Hematopoietic multipotent progenitor cell (in vitro differentiated cells): ENCODE data around the gene MGA. TPM values are rescaled to one million over a fixed set of nuclear protein-coding genes. Genes with fewer than 3 reads are reported as not detected.

ENCODE experiments used
- DNase-seq, 3 donors: peaks; one replicate each; pipeline ENCODE4 v3.0.0-alpha.2; 2011 to 2015; ENCODE audit warnings: low read depth in 2 of 3, low spot score in 2 of 3
- total RNA-seq: library from RNA; depleted of rRNA; stranded (reverse); fragments of >200 nt; gene quantifications from one replicate; pipeline ENCODE4 v1.2.3, GENCODE V29; 2012

The MGA gene
- total RNA-seq, 1 donor = 23.4 TPM

GRCh38 chr15:41780266-41780665, 120.1 kb downstream of the MGA start:
- DNase-seq = no peak

GRCh38 chr15:41780727-41781126, 120.5 kb downstream of the MGA start:
- DNase-seq = no peak

- DNase-seq = peak in 1 of 3 donors; percentile 26
Measured at GRCh38 chr15:41782371-41783282, 122.4 kb downstream of the MGA start.

GRCh38 chr15:41783296-41783695, 123.1 kb downstream of the MGA start:
- no peak for DNase-seq

- no peak for DNase-seq
Measured at GRCh38 chr15:41788262-41788661, 128.1 kb downstream of the MGA start.

- DNase-seq = no peak
Measured at GRCh38 chr15:41789236-41789635, 129.0 kb downstream of the MGA start.

- no peak for DNase-seq
Measured at GRCh38 chr15:41789662-41790061, 129.5 kb downstream of the MGA start.

- no peak for DNase-seq
Measured at GRCh38 chr15:41790169-41790568, 130.0 kb downstream of the MGA start.

- peak in 2 of 3 donors; percentile 44 to 64 for DNase-seq
Measured at GRCh38 chr15:41790756-41791546, 130.7 kb downstream of the MGA start.

- DNase-seq = no peak
Measured at GRCh38 chr15:41791547-41791937, 131.3 kb downstream of the MGA start.

- DNase-seq = no peak
Measured at GRCh38 chr15:41792000-41792637, 131.9 kb downstream of the MGA start.

GRCh38 chr15:41794081-41794480, 133.9 kb downstream of the MGA start:
- DNase-seq = no peak

- no peak for DNase-seq
Measured at GRCh38 chr15:41795996-41796856, 136.0 kb downstream of the MGA start.

- DNase-seq = no peak
Measured at GRCh38 chr15:41797201-41797944, 137.2 kb downstream of the MGA start.

- no peak for DNase-seq
Measured at GRCh38 chr15:41798607-41799487, 138.6 kb downstream of the MGA start.

GRCh38 chr15:41799488-41799805, 139.2 kb downstream of the MGA start:
- no peak for DNase-seq

- no peak for DNase-seq
Measured at GRCh38 chr15:41801185-41801584, 141.0 kb downstream of the MGA start.

- DNase-seq = no peak
Measured at GRCh38 chr15:41801850-41802455, 141.7 kb downstream of the MGA start.
